HG03342 (cell line): ENCODE results near the gene SH3RF3.

Experiments used
- ATAC-seq: cut with Tn5 transposase; IDR thresholded peaks from one replicate; pipeline ENCODE4 v1.9.1; 2021; ENCODE audit warnings: mild to moderate bottlenecking, moderate library complexity; ENCODE audit not compliant: unreplicated experiment

Gene SH3RF3

GRCh38 chr2:109439390-109439786 is 310.4 kb downstream of the SH3RF3 start:
- ATAC-seq, result no peak

GRCh38 chr2:109439986-109440385 is 311.0 kb downstream of the SH3RF3 start:
- no peak for ATAC-seq

DNA sequence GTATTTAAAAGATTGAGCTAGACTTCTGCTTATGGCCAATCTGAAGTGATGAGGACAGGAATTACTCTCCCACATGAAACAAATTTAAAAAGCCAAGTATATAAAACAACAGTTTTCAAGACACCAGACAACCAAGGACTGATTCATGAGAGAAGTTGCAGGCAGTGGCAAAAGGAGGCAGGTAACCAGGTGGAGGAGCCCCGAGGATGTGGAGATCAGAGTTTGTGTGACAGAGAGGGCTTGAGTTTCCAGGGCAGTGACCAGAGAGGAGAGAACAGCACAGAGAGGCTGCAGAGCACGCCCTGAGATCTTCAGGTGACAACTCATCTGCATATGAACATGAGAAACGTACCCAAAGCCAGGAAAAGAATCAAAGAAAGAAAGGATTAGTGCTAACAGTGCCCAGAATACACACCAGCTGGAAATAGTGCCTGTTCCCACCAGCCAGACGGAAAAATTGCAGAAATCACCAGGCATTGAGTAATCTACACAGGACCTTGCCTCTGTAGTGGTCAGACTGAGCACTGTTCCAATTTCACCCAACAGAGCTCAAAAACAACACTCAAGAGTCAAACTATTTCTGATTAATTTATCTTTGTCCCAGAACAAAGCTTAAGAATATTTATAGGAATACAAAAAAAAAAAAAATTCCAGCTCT is 311.6 kb downstream of the SH3RF3 start:
- no peak for ATAC-seq

GRCh38 chr2:109442715-109443319 is 313.8 kb downstream of the SH3RF3 start:
- no peak for ATAC-seq

DNA sequence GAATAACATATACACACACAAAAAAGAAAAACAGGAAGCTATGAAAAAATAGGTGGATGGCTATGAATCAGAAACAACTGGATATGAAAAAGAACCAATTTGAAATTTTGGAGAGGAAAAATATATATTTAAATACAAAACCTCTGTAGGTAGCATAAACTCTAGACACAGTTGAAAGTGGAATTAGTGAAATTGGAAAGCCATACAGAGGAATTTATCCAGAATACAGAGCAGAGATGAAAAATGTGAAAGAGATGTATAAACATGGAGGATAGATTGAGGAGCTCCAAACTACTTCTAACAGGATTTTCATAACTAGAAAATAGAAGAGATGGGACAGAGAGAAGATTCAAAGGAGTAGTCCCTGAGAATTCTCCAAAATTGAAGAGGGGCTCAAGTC is 315.9 kb downstream of the SH3RF3 start:
- ATAC-seq, result no peak

GRCh38 chr2:109446278-109447131 is 317.5 kb downstream of the SH3RF3 start:
- ATAC-seq, result no peak

DNA sequence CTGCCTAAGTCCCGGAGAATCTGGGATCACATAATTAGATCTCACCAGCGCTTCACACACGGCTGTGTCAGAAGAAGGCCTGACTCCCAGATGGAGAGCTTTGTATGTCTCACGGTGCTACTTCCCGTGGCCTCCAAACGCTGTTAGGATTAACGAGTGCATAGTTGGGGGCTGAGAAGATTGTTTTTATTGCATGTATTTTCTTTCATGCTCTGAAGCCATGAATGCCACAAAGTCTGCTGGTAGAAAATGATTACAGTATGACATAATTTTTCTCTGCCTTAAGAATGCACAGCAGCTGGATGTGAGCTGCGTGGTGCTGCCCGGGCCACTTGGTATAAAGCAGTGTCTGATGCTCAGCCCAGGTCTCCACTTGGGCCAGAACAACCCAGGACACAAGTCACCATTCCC is 318.3 kb downstream of the SH3RF3 start:
- no peak for ATAC-seq

DNA sequence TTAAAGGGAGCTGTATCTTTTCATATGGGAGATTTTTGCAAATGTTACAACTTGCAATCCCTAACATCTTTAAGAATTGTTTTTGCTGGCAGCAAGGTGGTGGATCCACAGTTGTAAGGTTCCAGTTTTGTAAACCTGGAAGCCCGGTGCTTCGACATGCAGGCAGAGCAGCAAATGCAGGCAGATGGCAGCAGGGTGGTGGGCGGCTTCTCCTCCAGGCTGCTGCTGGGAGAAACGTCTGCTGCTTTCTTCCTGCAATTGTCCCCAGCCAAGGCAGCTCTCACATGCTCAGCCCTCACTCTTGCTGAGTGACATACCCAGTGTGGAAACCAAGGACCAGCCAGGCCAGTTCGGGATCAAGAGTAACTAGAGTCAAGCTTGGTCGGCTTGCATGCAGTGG is 318.8 kb downstream of the SH3RF3 start:
- no peak for ATAC-seq

DNA sequence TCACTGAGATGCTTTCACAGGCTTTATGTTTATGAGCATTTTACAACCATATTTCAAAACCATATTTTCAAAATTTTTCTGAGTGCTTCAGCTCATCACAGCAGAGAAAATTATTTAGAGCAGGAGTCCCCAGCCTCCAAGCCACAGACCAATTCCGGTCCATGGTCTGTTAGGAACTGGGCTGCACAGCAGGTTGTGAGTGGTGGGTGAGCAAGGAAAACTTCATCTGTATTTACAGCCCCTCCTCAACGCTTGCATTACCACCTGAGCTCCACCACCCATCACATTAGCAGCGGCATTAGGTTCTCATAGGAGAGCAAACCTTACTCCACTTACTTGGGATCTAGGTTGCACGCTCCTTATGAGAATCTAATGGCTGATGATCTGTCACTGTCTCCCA is 319.2 kb downstream of the SH3RF3 start:
- ATAC-seq, result no peak

- ATAC-seq, result no peak
Measured at GRCh38 chr2:109448946-109449788, 320.2 kb downstream of the SH3RF3 start.

DNA sequence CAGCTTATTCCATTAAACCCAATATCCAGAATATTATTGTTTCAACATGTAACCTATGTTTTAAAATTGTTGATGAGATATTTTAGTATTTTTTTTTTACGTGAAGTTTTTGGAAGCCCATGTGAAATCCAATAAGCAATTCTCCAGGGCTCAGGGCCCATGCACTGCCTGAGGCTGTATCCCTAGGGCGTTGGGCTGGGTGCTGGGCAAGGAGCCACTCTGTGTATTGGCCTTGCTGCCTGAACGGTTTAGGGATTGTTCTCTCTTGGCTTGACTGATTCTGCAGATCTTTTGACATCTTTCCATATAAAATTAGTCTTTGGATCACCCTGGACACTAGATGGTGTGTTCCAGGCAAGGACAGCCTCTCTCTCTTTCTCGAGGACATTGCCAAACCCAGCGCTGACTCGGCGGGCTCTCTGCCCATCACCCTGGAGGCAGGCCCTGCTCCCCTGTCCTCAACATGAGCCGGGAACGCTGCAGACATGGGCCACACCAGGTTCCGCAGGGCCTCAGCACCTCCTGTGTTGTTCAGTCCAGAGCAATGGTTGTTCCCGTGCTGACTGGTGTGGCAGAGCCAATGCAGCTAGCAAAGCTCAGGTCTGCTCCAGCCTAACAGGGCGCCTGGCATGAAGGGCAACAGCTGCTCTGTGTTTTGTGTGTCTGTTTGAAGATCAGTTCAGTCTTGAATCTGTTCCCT is 321.7 kb downstream of the SH3RF3 start:
- no peak for ATAC-seq

DNA sequence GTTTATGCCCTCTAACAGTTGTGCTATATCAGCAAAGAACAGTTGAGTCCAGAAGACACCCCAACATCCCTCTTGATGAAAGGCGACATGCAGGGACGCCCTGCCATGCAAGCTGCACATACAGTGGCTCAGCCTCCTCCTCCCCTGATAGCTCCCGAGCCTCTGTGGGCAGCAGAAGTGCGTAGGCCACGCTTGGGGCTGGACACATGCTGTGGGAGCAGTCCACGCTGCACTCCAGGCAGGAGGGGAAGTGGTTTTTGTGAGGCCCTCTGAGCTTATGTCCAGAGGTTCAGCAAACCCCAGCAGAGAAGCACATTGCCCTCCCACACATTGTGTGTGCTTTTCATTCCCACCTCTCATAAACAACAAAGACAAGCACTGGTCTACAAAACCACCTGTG is 322.7 kb downstream of the SH3RF3 start:
- no peak for ATAC-seq

GRCh38 chr2:109452318-109453305 is 323.6 kb downstream of the SH3RF3 start:
- ATAC-seq, result no peak

DNA sequence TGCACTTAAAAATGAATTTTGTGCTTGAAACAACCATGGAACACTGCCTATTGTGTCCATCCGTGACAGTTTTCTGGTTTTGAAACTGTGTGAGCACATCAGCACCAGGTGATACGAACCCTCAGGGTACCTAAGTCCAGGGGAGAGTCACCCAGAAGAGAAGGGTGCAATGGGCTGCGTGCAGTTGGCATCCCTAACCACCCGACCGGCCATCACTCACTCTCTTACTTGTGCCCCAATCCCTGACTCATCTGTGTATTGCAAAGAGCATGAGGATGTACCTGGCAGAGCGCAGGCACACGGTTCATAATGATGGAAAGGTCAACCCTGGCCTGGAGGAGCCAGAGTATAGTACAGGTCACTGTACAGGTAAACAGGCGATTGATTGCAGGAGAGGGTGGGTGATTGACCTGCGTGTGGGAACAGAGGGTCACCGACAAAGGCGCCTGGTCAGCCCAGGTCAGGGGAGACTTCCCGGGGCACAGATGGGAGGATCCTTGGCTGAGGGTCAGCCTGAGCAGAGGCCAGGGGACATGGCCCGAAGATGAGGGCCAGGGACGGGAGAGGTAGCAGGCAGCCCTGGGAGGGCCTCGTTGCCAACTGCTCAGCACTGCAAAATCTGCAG is 324.5 kb downstream of the SH3RF3 start:
- ATAC-seq, result no peak

DNA sequence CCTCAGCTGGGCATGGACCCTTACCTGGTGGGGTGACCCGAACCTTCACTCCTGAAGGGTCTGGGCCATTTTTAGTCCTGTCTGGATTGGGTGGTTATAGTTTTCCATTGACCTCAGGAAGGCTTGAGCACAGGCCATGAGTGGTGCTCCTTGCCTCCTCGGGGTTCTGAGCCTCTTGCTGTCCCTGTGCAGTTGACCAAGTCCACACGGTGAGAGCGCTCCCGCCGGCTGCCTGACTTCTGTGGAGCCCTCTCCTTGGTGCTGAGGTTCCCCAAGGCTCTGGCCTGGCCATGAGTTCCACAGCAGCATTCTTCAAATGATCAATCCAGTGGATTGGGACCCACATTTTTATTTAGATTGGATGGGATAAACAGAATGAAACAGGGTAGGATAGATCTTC is 325.3 kb downstream of the SH3RF3 start:
- no peak for ATAC-seq

DNA sequence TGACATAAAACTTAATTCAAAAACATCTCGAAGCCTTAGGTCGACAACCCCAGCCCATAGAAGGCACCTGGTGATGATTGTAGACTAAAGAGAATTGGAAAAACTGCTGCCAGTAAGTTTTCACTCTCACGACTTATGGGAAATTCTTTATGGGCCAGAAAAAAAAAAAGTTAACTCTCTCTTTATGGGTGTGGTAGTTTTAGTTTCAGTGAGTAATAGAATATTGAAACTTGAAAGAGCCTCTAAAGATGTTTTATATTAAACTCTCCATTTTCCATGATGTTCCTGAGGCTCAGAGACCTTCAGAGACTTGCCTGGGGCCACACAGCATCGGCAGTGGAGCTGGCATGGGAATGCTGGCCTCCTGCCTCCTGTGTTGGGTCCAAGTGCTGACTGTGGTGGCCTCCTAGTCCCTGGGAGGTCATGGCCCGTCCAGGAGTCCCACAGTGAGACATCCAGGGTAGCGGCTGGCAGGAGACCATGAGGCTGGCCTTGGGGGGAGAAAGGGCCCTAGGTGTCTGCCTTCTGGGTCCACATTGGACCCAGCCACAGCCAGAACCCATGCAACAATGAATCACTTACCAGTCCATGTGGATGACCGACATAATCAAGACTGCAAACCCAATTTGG is 325.9 kb downstream of the SH3RF3 start:
- ATAC-seq, result no peak

DNA sequence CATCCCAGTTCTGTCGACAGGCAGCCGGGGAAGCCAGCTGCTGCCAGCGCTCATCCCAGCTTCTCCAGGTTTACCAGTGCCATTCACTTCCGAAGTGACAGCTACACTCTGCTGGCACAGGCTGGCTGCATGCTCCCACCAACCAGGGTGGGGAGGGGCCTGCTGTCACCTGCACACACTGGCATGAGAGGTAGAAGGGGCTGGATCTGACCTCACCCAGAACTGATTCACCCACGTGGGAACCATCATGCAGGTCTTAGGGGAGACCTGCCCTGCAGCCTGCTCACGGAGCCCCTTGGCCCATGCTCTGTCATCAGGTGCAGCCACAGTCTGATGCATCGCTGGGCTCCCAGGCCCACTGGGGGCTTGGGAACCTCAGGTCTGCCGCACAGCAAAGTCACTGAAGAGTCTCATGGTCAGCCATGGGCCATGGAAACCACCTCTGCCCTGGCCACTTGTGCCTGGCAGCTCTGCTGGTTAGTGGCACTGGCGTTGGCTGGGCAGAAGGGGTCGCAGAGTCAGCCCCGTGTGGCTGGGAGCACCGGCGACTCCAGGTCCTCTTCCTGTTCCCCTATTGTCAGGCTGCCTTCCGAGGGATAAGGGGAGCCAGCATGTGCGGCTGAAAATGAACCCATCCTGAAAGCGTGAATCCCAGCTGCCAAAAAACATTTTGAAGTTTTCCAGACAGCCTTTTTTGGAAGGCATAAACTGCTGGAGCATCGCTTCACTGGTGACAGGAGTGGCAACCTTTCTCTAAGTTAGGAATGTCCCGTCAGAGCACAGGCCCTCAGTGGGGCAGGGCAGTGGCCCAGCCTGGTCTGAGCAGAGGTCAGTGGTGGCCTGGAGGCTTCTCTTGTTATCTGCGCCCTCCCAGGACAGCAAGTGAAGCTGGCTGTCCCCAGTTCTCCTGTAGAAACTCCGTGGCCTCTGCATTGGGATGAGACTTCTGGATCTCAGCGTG is 327.0 kb downstream of the SH3RF3 start:
- no peak for ATAC-seq
